ES-I3 (cell line): ENCODE data around the gene PCDHGA1.
"Not testable (repeated sequence)": the region's sequence is repeated elsewhere in the genome, so short reads cannot be mapped to it uniquely, and the experiment has no call there.

Source experiments
- H3K36me3 ChIP-seq: 2 replicates; pipeline ENCODE4 v1.6.1; 2013; ENCODE audit warnings: mild to moderate bottlenecking, low read length, control low read depth, moderate library complexity; ENCODE audit not compliant: insufficient read depth
- H3K4me1 ChIP-seq: 2 replicates; pipeline ENCODE4 v1.6.1; 2013; ENCODE audit warnings: mild to moderate bottlenecking, control low read depth, low read length; ENCODE audit not compliant: insufficient read depth
- H3K9ac ChIP-seq: 2 replicates; pipeline ENCODE4 v1.6.1; 2013; ENCODE audit warnings: low read depth, mild to moderate bottlenecking, low read length, moderate library complexity
- H3K9me3 ChIP-seq: 2 replicates; pipeline ENCODE4 v1.6.1; 2013; ENCODE audit warnings: mild to moderate bottlenecking, low read length, moderate library complexity; ENCODE audit not compliant: control insufficient read depth, insufficient read depth

PCDHGA1 gene

GRCh38 chr5:141402553-141403243 lies 72.4 kb downstream of the PCDHGA1 start, which contains the start of gene PCDHGA9:
PCDHGA9 (plus strand) TSS chr5:141402778; CDS start chr5:141402953, 175 bp downstream.
- Histone ChIP-seq H3K36me3 (no peaks in the 10 kb centered on the region), H3K9me3 (peaks cover 6% of the 10 kb centered on the region), H3K9ac (no peak within 1 kb of the TSS), H3K4me1 (no peaks in the 10 kb centered on the region)

DNA sequence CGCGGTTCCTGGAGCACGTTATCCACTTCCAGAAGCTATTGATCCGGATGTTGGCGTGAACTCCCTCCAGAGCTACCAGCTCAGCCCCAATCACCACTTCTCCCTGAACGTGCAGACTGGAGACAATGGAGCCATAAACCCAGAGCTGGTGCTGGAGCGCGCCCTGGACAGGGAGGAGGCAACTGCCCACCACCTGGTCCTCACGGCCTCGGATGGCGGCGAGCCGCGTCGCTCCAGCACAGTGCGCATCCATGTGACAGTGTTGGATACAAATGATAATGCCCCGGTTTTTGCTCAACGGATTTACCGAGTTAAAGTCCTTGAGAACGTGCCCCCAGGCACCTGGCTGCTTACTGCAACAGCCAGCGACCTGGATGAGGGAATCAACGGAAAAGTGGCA lies 73.1 kb downstream of the PCDHGA1 start:
- no peaks in the 10 kb centered on the region for H3K36me3 ChIP-seq
- peaks cover 6% of the 10 kb centered on the region for H3K9me3 ChIP-seq
- H3K4me1 ChIP-seq, result no peaks in the 10 kb centered on the region
- no peak overlapping the region for H3K9ac ChIP-seq

DNA sequence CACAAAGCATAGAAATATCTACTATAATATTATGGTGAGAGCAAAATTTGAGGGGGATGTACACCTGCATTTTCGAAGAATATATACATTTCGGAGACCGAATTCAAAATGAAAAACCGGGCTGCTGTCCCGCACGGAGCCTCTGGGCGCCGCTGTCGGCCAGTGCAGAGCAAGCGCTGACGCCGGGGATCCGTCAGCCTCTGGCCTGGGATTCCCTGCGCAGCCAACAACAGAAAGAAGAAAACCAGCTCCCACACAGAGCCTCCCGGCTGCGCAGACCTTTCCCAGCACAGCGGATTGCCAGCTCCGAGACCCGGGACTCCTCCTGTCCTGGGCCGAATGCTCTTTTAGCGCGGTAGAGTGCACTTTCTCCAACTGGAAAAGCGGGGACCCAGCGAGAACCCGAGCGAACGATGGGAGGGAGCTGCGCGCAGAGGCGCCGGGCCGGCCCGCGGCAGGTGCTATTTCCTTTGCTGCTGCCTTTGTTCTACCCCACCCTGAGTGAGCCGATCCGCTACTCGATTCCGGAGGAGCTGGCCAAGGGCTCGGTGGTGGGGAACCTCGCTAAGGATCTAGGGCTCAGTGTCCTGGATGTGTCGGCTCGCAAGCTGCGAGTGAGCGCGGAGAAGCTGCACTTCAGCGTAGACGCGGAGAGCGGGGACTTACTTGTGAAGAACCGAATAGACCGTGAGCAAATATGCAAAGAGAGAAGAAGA lies 77.6 kb downstream of the PCDHGA1 start, which contains the start of gene PCDHGB6:
Gene PCDHGB6, plus strand, starts transcription at position 232 of the 716 bp plus-strand sequence. Its CDS starts 182 bp downstream, at position 414.
- not testable (repeated sequence) for H3K4me1 ChIP-seq, H3K9me3 ChIP-seq, H3K36me3 ChIP-seq
- peak within 1 kb of the TSS; percentile 50; the same call in 1 of the 2 replicates for H3K9ac ChIP-seq

- H3K4me1 ChIP-seq, result no peaks in the 10 kb centered on the region
- no peaks in the 10 kb centered on the region for H3K36me3 ChIP-seq
- no peaks in the 10 kb centered on the region for H3K9me3 ChIP-seq
- no peak overlapping the region for H3K9ac ChIP-seq
Observed at GRCh38 chr5:141409598-141410306, 79.4 kb downstream of the PCDHGA1 start.

DNA sequence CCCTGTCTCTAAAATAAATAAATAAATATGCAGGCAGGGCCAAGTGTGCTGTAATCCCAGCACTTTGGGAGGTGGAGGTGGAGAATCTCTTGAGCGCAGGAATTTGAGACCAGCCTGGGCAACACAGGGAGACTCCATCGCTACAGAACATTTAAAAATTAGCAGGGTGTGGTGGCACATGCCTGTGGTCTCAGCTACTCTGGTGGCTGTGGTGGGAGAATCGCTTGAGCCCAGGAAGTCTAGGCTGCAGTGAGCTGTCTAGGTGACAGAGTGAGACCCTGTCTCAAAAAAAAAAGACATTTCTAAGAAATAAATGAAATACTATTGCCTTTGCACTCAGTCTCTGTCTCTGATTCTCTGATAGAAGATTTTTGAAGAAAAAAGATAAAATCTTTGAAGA lies 81.3 kb downstream of the PCDHGA1 start:
- Histone ChIP-seq H3K9me3 (no peaks in the 10 kb centered on the region), H3K4me1 (no peaks in the 10 kb centered on the region), H3K36me3 (no peaks in the 10 kb centered on the region), H3K9ac (no peak overlapping the region)

GRCh38 chr5:141412854-141413539 lies 82.7 kb downstream of the PCDHGA1 start, which contains the start of gene PCDHGA10:
PCDHGA10 (plus strand) TSS chr5:141412987; CDS start chr5:141413176, 189 bp downstream.
- H3K9me3 ChIP-seq, result no peaks in the 10 kb centered on the region
- no peaks in the 10 kb centered on the region for H3K4me1 ChIP-seq
- H3K9ac ChIP-seq, result peak within 1 kb of the TSS; percentile 24; the same call in 1 of the 2 replicates
- no peaks in the 10 kb centered on the region for H3K36me3 ChIP-seq

GRCh38 chr5:141413540-141414069 lies 83.3 kb downstream of the PCDHGA1 start:
- Histone ChIP-seq H3K4me1 (no peaks in the 10 kb centered on the region), H3K9ac (peak overlapping the region; percentile 24; the same call in 1 of the 2 replicates), H3K36me3 (no peaks in the 10 kb centered on the region), H3K9me3 (no peaks in the 10 kb centered on the region)

DNA sequence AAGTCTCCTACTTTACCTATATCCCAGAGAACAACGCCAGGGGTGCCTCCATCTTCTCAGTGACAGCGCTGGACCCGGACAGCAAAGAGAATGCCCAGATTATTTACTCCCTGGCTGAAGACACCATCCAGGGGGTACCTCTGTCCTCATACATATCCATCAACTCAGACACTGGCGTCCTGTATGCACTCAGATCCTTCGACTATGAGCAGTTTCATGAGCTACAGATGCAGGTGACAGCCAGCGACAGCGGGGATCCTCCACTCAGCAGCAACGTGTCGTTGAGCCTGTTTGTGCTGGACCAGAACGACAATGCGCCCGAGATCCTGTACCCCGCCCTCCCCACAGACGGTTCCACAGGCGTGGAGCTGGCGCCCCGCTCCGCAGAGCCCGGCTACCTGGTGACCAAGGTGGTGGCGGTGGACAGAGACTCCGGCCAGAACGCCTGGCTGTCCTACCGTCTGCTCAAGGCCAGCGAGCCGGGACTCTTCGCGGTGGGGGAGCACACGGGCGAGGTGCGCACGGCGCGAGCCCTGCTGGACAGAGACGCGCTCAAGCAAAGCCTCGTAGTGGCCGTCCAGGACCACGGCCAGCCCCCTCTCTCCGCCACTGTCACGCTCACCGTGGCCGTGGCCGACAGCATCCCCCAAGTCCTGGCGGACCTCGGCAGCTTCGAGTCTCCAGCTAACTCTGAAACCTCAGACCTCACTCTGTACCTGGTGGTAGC lies 84.4 kb downstream of the PCDHGA1 start:
- not testable (repeated sequence) for H3K36me3 ChIP-seq, H3K4me1 ChIP-seq, H3K9me3 ChIP-seq, H3K9ac ChIP-seq

- not testable (repeated sequence) for H3K36me3 ChIP-seq, H3K4me1 ChIP-seq, H3K9me3 ChIP-seq, H3K9ac ChIP-seq
Observed at GRCh38 chr5:141415275-141415618, 84.9 kb downstream of the PCDHGA1 start.

DNA sequence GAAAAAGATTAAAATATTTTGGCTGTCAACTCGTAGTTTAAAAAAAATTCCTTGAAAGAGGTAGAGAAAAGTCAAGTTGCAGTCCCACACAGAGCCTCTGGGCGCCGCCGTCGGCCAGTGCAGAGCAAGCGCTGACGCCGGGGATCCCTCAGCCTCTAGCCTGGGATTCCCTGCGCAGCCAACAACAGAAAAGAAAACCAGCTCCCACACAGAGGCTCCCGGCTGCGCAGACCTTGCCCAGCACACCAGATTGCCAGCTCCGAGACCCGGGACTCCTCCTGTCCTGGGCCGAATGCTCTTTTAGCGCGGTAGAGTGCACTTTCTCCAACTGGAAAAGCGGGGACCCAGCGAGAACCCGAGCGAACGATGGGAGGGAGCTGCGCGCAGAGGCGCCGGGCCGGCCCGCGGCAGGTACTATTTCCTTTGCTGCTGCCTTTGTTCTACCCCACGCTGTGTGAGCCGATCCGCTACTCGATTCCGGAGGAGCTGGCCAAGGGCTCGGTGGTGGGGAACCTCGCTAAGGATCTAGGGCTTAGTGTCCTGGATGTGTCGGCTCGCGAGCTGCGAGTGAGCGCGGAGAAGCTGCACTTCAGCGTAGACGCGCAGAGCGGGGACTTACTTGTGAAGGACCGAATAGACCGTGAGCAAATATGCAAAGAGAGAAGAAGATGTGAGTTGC lies 87.3 kb downstream of the PCDHGA1 start, which contains the start of gene PCDHGB7:
Gene PCDHGB7, plus strand, starts transcription at position 184 of the 679 bp plus-strand sequence. Its CDS starts 183 bp downstream, at position 367.
- H3K4me1 ChIP-seq, H3K36me3 ChIP-seq: not testable (repeated sequence)
- peak within 1 kb of the TSS; percentile 70; the same call in 1 of the 2 replicates for H3K9ac ChIP-seq
- H3K9me3 ChIP-seq, result peaks cover 13% of the 10 kb centered on the region; the same call in 1 of the 2 replicates

DNA sequence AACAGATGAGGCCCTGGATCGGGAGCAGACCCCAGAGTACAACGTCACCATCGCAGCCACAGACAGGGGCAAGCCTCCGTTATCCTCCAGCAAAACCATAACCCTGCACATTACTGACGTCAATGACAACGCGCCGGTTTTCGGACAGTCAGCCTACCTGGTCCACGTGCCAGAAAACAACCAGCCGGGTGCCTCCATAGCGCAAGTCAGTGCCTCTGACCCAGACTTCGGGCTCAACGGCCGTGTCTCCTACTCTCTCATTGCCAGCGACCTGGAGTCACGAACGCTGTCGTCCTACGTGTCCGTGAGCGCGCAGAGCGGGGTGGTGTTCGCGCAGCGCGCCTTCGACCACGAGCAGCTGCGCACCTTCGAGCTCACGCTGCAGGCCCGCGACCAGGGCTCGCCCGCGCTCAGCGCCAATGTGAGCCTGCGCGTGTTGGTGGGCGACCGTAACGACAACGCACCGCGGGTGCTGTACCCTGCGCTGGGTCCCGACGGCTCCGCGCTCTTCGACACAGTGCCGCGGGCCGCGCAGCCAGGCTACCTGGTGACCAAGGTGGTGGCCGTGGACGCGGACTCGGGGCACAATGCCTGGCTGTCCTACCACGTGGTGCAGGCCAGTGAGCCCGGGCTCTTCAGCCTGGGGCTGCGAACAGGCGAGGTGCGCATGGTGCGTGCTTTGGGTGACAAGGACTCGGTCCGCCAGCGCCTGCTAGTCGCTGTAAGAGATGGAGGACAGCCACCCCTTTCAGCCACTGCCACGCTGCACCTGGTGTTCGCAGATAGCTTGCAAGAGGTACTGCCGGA lies 89.0 kb downstream of the PCDHGA1 start:
- peaks cover 13% of the 10 kb centered on the region; the same call in 1 of the 2 replicates for H3K9me3 ChIP-seq
- no peaks in the 10 kb centered on the region for H3K36me3 ChIP-seq
- H3K4me1 ChIP-seq, result no peaks in the 10 kb centered on the region
- H3K9ac ChIP-seq, result no peak overlapping the region

- Histone ChIP-seq H3K36me3 (no peaks in the 10 kb centered on the region), H3K9ac (peak within 1 kb of the TSS; percentile 48), H3K4me1 (no peaks in the 10 kb centered on the region), H3K9me3 (peaks cover 13% of the 10 kb centered on the region; the same call in 1 of the 2 replicates)
Observed at GRCh38 chr5:141420855-141421488, 90.7 kb downstream of the PCDHGA1 start, which contains the start of gene PCDHGA11. PCDHGA11 (plus strand) TSS chr5:141421051; CDS start chr5:141421228, 177 bp downstream.
